GM19238 (cell line): ENCODE data around the gene PROSER3.
A peak's percentile ranks its signal among the peaks of the same experiment; 100 is the strongest.
"Not testable (repeated sequence)": the region's sequence is repeated elsewhere in the genome, so short reads cannot be mapped to it uniquely, and the experiment has no call there.

Experiments
- DNase-seq: peaks from one replicate; pipeline ENCODE4 v3.0.0; 2011; ENCODE audit warnings: low spot score; ENCODE audit not compliant: insufficient read length

The PROSER3 gene

DNA sequence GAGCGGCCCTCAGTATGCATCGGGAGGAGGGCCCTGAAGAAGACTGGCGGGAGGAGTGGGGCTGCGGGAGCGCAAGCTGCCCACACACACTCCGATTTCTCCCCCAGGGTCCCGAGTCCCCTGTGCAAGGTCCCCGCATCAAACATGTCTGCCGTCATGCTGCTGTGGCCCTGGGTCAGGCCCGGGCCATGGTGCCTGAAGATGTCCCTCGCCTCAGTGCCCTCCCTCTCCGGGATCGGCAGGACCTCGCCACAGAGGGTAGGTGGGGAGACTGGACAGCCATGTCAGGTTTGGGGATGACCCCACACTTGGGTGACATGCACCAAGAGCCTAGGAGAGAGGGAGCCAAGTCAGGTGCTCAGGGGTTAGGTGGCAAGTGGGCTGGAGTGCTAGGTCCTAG lies 35.5 kb upstream of the PROSER3 start:
- no peak for DNase-seq

DNA sequence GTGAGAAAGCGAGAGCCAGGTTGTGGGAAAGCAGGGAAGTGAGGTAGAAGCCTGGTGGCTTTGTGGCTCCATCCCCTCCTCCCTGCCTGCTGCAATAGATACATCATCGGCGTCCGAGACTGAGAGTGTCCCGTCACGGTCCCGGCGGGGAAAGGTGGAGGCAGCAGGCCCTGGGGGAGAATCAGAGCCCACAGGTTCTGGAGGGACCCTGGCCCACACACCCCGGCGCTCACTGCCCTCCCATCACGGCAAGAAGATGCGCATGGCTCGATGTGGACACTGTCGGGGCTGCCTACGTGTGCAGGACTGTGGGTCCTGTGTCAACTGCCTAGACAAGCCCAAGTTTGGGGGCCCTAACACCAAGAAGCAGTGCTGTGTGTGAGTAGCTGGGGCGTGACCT lies 35.1 kb upstream of the PROSER3 start:
- DNase-seq = no peak

DNA sequence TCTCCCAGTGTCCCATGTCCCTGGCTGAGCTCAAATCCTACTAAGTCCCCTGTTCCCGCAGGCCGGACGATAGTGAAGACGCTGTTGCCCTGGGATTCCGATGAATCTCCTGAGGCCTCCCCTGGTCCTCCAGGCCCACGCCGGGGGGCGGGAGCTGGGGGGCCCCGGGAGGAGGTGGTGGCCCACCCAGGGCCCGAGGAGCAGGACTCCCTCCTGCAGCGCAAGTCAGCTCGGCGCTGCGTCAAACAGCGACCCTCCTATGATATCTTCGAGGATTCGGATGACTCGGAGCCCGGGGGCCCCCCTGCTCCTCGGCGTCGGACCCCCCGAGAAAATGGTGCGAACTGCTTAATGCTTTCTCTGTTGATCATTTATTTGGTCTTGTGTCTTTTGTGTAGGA lies 34.3 kb upstream of the PROSER3 start:
- no peak for DNase-seq

GRCh38 chr19:35724132-35724531 lies 33.8 kb upstream of the PROSER3 start:
- not testable (repeated sequence) for DNase-seq

GRCh38 chr19:35724560-35724959 lies 33.4 kb upstream of the PROSER3 start:
- DNase-seq = no peak

DNA sequence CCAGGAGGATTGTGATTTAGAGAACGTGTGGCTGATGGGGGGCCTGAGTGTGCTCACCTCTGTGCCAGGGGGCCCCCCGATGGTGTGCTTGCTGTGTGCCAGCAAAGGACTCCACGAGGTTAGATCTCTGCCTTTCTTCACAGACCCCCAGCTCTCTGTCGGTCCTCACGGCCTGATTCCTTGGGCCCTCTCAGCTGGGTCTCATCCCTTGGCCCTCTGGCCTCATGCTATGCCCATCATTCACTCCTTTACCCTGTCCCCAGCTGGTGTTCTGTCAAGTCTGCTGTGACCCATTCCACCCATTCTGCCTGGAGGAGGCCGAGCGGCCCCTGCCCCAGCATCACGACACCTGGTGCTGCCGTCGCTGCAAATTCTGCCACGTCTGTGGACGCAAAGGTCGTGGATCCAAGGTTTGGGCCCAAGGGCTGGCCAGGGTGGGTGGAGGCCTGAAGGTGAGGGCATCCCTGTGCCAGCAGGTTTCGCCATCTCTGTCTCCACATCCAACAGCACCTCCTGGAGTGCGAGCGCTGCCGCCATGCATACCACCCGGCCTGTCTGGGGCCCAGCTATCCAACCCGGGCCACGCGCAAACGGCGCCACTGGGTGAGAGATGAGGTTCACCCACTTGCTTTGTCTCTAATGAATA lies 32.6 kb upstream of the PROSER3 start:
- no peak for DNase-seq

DNA sequence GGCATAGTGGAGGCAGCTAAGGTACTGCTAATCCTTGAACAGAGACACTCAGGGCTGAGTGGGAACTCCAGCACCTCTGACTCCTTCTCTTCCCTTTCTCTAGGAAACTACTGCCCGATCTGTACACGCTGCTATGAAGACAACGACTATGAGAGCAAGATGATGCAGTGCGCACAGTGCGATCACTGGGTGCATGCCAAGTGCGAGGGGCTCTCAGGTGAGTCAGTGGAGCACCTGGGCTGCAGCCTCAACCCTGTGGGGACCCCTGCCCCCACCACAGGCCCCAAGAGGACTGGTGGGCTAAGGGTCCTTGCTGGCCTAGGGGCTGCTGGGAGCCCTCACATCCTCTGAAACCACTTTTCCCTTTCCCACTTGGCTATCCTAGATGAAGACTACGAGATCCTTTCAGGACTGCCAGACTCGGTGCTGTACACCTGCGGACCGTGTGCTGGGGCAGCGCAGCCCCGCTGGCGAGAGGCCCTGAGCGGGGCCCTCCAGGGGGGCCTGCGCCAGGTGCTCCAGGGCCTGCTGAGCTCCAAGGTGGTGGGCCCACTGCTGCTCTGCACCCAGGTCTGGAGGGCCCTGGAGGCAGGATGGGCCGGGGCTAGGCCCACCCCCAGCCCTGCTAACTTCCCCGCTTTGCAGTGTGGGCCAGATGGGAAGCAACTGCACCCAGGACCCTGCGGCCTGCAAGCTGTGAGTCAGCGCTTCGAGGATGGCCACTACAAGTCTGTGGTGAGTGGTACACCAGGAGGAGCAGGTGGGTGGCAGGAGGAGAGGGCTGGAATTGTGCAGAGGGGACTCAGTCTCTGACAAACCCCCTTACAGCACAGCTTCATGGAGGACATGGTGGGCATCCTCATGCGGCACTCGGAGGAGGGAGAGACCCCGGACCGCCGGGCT lies 30.7 kb upstream of the PROSER3 start:
- no peak for DNase-seq

GRCh38 chr19:35727956-35728706 lies 29.8 kb upstream of the PROSER3 start:
- no peak for DNase-seq

DNA sequence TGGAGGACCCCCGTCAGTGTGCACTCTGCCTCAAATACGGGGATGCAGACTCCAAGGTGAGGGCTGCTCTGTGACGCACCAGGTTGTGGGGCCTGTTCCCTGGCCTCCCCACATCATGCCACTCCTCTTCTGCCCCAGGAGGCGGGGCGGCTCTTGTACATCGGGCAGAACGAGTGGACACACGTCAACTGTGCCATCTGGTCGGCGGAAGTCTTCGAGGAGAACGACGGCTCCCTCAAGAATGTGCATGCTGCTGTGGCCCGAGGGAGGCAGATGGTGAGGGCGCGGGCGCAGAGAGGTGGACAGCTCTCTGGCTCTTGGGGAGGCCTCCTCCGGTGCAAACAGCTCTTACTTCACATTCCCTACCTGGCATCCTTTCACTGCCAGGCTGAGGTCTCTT lies 29.0 kb upstream of the PROSER3 start:
- no peak for DNase-seq

GRCh38 chr19:35729763-35730162 lies 28.2 kb upstream of the PROSER3 start:
- no peak for DNase-seq

DNA sequence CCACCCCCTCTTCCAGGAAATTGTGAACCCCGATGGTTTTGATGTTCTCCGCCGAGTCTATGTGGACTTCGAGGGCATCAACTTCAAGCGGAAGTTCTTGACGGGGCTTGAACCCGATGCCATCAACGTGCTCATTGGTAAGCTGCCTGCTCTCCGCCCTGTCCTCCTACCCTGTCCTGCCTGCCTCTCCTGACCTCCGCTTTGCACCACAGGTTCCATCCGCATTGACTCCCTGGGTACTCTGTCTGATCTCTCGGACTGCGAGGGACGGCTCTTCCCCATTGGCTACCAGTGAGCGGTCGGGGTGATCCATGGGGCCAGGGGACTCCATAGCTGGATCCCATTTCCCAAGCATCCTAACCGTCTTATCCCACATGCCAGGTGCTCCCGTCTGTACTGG lies 27.6 kb upstream of the PROSER3 start:
- DNase-seq = no peak

- DNase-seq = no peak
These were observed 26.6 kb upstream of the PROSER3 start for GRCh38 chr19:35731353-35731752.

- no peak for DNase-seq
These were observed 26.1 kb upstream of the PROSER3 start for GRCh38 chr19:35731779-35732405.

DNA sequence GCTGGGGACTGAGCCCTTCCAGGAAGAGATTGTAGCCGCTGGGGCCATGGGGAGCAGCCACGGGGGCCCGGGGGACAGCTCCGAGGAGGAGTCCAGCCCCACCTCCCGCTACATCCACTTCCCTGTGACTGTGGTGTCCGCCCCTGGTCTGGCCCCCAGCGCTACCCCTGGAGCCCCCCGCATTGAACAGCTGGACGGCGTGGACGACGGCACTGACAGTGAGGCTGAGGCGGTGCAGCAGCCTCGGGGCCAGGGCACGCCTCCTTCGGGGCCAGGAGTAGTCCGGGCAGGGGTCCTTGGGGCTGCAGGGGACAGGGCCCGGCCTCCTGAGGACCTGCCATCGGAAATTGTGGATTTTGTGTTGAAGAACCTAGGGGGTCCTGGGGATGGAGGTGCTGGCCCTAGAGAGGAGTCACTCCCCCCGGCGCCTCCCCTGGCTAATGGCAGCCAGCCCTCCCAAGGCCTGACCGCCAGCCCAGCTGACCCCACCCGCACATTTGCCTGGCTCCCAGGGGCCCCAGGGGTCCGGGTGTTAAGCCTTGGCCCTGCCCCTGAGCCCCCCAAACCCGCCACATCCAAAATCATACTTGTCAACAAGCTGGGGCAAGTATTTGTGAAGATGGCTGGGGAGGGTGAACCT lies 25.3 kb upstream of the PROSER3 start:
- peak; percentile 1 for DNase-seq

- peak; percentile 2 for DNase-seq
These were observed 24.5 kb upstream of the PROSER3 start for GRCh38 chr19:35733180-35734125.

- DNase-seq = no peak
These were observed 23.7 kb upstream of the PROSER3 start for GRCh38 chr19:35734273-35734672.

- DNase-seq = no peak
These were observed 23.1 kb upstream of the PROSER3 start for GRCh38 chr19:35734889-35735288.

- no peak for DNase-seq
These were observed 20.8 kb upstream of the PROSER3 start for GRCh38 chr19:35736913-35737886.
